SH-SY5Y (cell line): ENCODE results near the gene HSPE1.

Source experiments
- GATA2 ChIP-seq: IDR thresholded peaks from 2 replicates; pipeline ENCODE4 v1.6.1; 2011; ENCODE audit warnings: mild to moderate bottlenecking, low read depth, low read length
- GATA3 ChIP-seq: IDR thresholded peaks from 2 replicates; pipeline ENCODE4 v1.6.1; 2011; ENCODE audit warnings: low read depth, mild to moderate bottlenecking, low read length, moderate library complexity

Gene HSPE1

DNA sequence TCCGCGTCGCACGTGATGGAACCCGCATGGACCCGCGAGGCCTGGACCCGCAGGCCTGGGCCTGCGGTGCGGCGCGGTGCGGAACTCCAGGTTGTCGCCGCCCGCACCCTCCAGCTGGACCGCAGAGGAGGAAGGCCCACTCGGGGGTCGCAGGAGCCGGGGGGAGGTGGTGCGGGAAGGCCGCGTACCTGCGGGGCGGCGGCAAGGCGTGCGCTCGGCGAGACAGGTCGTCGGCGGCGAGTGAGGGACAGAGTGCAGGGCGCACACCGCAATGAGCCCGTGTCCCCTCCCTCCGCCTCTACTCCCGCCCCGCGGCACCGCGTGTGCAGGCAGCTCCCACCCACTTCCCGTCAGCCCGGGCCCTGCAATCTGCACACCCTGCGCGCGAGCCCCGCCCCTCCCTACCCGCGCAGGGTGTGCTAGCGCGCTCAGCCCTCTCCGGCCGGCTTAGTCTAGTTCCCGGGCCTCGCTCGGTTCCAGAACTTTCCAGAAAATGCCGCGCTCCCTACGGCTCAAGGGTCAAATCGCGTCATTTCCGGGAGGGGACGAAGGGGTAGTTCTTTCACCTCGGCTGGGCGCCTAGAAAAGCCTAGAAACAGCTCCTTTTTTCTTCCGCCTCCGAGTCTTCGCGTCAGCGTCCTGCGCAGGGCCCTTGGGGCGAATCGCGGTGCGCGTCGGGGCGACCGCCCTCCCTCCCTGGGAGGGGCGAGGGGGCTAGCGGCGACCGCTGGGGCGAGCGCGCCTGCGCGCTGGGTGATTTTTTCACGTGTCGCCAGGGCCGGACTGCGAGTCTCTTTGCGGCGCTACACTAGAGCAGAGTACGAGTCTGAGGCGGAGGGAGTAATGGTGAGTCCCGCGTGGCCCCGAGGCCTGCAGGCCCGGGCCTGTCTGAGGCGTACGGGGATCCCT is at the start of gene HSPE1, which contains the start of gene HSPD1:
Gene HSPE1, plus strand, starts transcription at position 786 of the 909 bp plus-strand sequence. Its CDS starts 58 bp downstream, at position 844.
Gene HSPD1, minus strand, starts transcription at position 247 of the 909 bp plus-strand sequence. CDS start 992 bp downstream, outside the sequence.
- TF ChIP-seq GATA3: no peak
- no peak; the same call in 1 of the 2 replicates for TF ChIP-seq GATA2

DNA sequence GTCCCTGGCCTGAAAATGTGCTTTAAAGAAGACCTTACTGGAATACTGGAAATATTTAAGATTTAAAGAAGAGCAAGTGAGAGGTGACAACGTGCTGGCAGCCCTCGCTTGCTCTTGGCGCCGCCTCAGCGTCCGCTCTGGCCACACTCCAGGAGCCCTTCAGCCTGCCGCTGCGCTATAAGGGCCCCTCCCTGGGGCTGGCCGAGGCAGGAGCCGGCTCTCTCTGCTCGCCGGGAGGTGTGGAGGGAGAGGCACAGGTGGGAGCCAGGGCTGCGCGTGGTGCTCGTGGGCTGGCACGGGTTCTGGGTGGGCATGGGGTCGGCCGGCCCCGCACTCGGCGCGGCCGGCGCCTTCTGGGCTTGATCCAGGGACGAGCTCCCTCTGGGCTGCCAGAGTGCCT is 49.7 kb upstream of the HSPE1 start:
- TF ChIP-seq GATA3 (no peak), GATA2 (no peak)

DNA sequence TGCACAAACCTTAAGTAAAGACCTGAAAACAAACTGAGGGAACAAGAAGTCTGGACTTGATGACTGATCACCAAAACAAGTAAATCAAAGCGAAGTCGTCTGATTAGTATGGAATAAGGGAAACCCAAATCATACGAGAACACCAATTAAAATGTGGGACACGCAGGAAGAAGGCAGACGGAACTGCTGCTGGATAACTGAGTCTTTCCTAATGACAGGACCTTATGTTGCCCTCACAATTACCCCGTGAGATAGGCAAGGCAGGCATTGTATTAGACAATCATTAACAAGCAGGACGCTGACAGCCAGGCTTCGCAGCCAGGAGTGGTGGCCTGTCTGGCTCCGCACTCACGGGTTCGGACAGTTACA is 47.4 kb upstream of the HSPE1 start:
- no peak for TF ChIP-seq GATA2
- no peak for TF ChIP-seq GATA3

DNA sequence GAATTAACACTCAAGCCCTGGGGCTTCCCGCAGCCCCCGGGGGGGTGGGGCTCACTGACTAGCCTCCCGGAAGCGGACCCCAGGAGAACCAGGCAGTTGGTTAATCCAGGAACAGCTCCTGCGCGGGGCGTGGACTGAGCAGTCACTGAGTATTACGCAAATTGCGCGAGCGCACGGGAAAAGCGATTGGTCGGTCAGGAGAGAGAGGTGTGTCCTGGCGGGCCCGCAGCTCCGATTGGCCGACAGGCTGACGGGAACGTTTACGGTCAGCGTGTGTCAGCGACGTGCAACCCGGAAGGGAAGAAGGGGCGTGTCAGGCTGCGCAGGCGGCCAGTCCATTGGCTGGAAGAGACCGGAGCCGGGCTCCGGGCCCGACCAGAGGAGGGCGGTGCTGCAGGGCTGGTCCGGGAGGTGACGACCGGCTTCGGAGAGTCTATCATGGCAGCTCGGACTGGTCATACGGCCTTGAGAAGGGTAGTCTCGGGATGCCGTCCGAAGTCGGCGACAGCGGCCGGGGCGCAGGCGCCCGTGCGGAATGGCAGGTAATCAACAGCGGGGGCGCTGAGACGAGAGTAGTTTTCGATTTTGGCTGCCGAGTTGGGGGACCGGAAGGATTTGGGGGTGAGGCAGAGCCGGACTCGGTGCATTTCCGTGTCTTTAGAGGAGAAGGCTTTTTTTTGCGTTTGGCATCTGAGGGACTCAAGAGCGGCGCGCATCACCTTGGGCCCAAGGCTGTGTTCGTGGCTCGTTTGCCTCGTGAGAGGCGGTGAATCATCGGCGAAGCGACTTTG is 46.9 kb upstream of the HSPE1 start, which contains the start of gene COQ10B:
Gene COQ10B, plus strand, starts transcription at position 430 of the 791 bp plus-strand sequence. Its CDS starts 9 bp downstream, at position 439.
- no peak for TF ChIP-seq GATA2
- TF ChIP-seq GATA3: no peak

DNA sequence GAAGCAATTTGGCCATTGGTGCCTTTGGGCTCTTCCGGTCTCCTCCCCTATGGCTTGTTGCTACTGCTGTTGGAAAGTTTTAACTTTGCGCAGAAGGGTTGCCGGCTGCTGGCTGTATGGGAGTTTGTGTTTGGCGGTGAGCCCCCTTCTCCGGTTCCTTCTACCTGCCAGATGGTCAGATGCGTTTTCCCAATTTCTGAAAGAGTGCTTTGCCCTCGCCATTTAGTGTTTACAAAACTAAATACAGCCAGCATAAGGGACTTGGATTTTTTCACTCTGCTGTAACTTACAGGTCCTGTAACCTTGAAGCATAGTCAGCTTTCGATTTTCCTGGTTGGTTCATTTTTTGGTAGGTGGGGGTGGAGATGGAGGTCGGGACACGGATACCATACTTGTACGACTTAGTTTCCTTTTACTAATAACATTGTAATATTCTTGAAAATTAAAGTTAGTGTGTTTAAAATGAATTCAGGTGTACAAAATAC is 46.2 kb upstream of the HSPE1 start:
- TF ChIP-seq GATA2 (no peak), GATA3 (no peak)

DNA sequence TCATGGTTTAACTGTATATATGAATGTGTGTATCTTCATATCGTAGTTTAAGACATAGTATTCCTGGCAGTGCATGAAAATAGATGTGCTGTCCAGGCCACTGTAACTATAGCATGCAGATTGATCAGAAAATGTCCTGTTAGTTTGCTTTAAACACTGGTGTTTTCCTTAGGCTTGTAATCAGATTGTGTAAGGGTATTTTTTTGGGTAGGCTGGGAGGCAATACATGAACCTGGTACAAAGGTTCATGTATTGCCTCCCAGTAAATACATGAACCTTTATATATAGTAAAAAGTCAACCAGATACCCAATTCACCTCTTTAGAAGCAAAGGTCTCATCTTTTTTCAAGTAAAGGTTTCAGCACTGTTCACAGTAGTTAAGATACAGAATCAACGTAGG is 45.3 kb upstream of the HSPE1 start:
- TF ChIP-seq GATA3 (no peak), GATA2 (no peak)

DNA sequence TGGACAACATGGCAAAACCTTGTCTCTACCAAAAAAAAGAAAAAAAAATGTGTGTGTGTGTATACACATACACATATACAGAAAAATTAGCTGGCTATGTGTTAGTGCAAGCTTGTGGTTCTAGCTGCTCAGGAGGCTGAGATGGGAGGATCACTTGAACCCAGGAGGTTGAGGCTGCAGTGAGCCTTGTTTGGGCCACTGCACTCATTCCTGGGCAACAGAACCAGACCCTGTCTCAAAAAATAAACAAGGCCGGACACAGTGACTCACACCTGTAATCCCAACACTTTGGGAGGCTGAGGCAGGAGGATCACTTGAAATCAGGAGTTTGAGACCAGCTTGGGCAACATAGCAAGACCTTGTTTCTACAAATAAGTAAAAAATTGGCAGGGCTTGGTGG is 44.8 kb upstream of the HSPE1 start:
- TF ChIP-seq GATA3: no peak
- no peak for TF ChIP-seq GATA2

DNA sequence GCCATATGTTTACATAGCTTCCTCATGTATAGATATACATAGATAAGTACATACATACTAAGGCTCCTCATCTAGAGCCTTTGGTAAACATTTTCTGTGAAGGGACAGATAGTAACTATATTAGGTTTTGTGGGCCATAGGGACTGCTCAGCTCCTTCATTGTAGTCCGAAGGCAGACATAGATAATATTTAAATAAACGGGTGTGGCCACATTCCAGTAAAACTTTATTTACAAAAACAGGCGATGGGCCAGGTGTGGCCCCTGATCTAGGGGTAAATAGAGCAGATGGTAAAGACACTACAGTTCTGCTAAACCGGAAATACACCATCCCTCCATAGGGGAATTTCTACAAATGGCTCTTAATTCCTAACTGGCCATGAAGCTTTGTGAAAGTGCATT is 39.5 kb upstream of the HSPE1 start:
- TF ChIP-seq GATA3 (no peak), GATA2 (no peak)

DNA sequence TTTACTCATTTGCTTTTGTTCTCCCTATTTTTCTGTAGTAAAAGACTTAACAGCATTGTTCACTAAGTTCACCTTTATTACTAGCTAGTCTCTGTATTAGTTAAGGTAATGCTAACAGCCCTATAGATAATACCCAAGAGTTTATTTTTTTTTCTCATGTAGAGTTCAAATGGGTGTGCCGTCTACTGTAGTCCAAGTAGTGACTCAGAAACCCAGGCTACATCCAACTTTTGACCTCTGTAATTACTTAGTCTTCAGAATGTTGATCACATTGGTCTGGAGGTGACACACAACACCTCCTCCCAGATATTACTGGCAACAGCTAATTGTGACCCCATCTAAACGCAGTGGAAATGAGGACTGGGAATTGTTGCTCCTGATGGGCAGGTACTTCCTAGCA is 39.1 kb upstream of the HSPE1 start:
- TF ChIP-seq GATA3 (no peak), GATA2 (no peak)

DNA sequence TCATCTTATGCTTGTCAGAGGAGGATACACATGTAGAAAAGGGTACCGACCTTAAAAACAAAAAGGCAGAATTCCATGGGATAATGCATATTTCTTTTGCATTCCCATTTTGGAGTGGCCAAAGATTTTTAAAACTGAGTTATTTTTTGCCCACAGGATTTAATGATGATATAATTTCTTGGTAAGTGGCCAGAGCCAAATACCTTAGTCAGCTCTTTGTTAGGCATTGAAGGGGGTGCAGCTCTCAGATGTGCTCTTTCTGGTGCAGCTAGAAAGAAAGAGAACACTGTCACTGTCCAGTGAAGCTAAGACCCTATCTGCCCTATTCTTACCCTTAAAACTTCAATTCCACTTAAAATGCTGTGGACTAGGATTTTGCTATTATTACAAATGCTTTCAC is 36.0 kb upstream of the HSPE1 start:
- no peak for TF ChIP-seq GATA3
- no peak for TF ChIP-seq GATA2

DNA sequence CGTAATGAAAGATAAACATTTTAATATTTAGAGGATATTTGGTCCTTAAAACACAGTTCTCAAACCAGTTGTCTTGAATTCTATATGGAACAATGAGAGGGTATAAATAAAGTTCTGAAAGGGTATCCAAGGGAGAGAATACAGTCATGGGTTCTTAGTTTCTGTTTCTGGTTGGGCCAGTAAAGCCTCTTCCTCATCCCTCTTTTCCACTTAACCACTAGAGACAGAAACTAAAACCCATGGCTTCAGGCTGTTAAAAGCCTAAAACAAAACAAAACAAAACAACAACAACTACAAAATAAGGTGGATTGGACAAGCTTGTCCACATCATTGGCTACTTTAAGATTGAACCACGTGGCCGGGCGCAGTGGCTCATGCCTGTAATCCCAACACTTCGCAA is 28.0 kb upstream of the HSPE1 start:
- TF ChIP-seq GATA2 (no peak), GATA3 (no peak)

DNA sequence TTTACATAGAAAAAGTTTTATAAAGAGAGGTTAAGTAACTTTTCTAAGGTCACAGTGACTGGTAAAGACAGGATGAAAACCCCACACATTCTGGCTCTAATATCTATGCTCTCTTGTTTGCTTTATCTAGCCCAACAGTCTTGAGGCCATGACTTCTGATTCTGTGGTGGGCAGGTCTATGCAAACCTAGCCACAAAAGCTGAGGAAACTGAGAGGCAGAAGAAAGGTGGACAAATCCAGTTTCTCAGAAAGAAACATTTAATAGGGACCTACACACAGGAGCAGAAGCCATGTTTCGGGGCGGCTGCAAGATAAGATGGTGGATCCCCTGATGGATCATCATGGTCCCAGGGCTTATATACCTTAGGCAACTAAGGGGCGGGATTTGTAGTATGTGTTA is 22.4 kb upstream of the HSPE1 start:
- TF ChIP-seq GATA2 (no peak), GATA3 (no peak)

DNA sequence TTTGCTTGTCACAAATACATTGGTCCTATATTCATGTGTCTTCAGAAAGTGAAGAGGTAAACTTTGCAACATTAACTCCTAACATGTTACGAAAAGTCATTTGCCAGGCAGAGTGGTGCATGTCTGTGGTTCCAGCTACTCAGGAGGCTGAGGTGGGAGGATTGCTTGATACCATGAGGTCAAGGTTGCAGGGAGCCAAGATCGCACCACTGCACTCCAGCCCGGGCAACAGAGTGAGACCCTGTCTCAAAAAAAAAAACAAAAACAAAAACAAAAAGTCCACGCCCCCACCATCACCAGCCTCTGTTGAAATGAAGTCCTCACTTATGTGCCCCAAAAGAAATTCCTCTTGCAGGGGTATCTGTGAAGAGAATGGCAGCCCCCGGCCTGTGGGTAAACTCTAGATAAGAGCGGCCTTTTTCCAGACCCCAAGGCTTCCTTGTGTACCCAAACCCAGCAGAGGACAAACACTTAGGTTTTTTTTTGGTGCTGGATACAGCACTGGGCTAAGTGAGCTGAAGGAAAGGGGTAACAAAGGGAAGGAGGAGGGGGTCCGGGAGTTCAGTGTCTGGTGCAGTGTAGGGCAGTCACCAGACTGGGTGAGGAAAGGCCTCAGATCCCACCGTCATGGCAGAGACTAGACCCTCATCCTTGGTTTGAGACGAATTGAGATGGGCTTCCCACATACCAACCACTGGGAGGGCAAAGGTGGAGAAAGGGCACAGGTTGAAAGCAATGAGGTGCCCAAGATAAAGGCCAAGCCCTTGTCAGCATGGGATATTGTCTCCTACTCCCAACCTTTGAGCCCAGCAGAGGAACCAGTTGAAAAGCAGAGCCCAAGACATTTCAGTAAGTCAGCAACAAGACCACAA is 19.8 kb upstream of the HSPE1 start:
- TF ChIP-seq GATA3 (no peak), GATA2 (no peak)
